ENCODE data around the gene C5orf47.

- TF ChIP-seq MXI1 (IDR thresholded peaks at IDR 0.05; ENCODE audit: low read depth, low read length) (no peak), FOXJ3 (CRISPR knock-in tag; IDR thresholded peaks at IDR 0.05) (no peak), POLR2AphosphoS5 (IDR thresholded peaks at IDR 0.05; ENCODE audit: low read depth, low read length) (no peak), GABPA (IDR thresholded peaks at IDR 0.05; ENCODE audit: low read depth) (no peak), YY1 (IDR thresholded peaks at IDR 0.05; ENCODE audit: low read depth) (no peak), USF2 (IDR thresholded peaks at IDR 0.05; ENCODE audit: borderline replicate concordance, low read depth, low read length) (no peak), CHD2 (IDR thresholded peaks at IDR 0.05; ENCODE audit: low read length, partially characterized antibody) (no peak), REST (IDR thresholded peaks at IDR 0.05; ENCODE audit: low read depth, low read length) (no peak), EP300 (IDR thresholded peaks at IDR 0.05; ENCODE audit: borderline replicate concordance in 1 of 2, low read depth in 1 of 2, low read length in 1 of 2) (no peak)
- TF ChIP-seq, protein P1, sequence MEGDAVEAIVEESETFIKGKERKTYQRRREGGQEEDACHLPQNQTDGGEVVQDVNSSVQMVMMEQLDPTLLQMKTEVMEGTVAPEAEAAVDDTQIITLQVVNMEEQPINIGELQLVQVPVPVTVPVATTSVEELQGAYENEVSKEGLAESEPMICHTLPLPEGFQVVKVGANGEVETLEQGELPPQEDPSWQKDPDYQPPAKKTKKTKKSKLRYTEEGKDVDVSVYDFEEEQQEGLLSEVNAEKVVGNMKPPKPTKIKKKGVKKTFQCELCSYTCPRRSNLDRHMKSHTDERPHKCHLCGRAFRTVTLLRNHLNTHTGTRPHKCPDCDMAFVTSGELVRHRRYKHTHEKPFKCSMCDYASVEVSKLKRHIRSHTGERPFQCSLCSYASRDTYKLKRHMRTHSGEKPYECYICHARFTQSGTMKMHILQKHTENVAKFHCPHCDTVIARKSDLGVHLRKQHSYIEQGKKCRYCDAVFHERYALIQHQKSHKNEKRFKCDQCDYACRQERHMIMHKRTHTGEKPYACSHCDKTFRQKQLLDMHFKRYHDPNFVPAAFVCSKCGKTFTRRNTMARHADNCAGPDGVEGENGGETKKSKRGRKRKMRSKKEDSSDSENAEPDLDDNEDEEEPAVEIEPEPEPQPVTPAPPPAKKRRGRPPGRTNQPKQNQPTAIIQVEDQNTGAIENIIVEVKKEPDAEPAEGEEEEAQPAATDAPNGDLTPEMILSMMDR (IDR thresholded peaks at IDR 0.05): no peak
Observed at GRCh38 chr5:174022384-174023095, 33.6 kb downstream of the C5orf47 start.
